Peyer's patch (tissue), 4 donors: ENCODE data around the gene RPS3.

Experiments
- CTCF ChIP-seq, 6 experiments: fragments of 450-650 bp in 4 of 6; fragments of 200-600 bp in 2 of 6; sonication (generic) in 1 of 6; IDR thresholded peaks; one replicate each; pipeline ENCODE4 v1.5.1; 2017 to 2019; ENCODE audit warnings: antibody characterized with exemption in 6 of 6, mild to moderate bottlenecking in 3 of 6, moderate library complexity in 1 of 6
- POLR2A ChIP-seq, 2 donors: fragments of 450-650 bp; IDR thresholded peaks; one replicate each; pipeline ENCODE4 v1.5.1; 2017; ENCODE audit warnings: antibody characterized with exemption in 2 of 2, mild to moderate bottlenecking in 2 of 2, moderate library complexity in 2 of 2

DNA sequence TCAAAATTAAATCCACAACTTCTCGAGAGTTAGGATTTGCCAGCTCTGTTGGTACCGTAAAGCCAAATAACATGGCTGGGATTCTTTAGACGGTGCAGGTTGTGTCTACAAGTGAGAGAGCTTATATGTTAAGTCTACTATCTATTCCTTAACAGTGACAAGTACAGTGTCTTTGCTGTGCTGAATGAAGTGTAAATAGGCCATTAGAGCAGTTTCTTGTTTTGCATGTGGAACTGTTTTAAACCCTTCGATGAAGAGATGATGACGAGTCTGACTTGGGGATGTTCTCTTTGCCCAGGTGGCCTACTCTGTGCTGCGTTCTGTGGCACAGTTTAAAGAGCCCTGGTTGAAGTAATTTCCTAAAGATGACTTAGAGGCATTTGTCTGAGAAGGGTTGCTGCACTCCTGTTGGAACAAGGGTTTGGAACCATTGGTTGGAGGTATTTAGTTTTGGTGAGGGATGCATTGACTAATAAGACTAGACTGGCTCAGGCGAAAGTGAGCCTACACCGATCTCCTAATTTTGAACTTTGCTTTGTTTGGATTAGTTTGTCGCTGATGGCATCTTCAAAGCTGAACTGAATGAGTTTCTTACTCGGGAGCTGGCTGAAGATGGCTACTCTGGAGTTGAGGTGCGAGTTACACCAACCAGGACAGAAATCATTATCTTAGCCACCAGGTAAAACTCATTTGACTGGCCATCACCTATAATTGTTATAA is 988 bp downstream of the RPS3 start:
- TF ChIP-seq POLR2A (IDR thresholded peaks at IDR 0.05): no peak
- TF ChIP-seq CTCF (IDR thresholded peaks at IDR 0.05): no peak
